Keratinocyte (primary cell): Measurements from ENCODE around the gene PRR20D. TPM values are rescaled to one million over a fixed set of nuclear protein-coding genes. Genes with fewer than 3 reads are reported as not detected.
"Not testable (repeated sequence)": the region's sequence is repeated elsewhere in the genome, so short reads cannot be mapped to it uniquely, and the experiment has no call there.

Source experiments
- DNase-seq: peaks from one replicate; pipeline ENCODE4 v3.0.0-alpha.2; 2011; ENCODE audit warnings: low read depth, missing footprints, low spot score
- FAIRE-seq: peaks from 2 replicates; lab custom pipeline; 2011; peaks lifted over from hg19 to GRCh38; lab: Jason Lieb, UNC
- H2AFZ ChIP-seq: 2 replicates; pipeline ENCODE4 v1.6.0; 2012; ENCODE audit warnings: low read length, control low read depth, inconsistent platforms; ENCODE audit not compliant: control insufficient read depth
- H3K27ac ChIP-seq: 2 replicates; pipeline ENCODE4 v1.5.1; 2011; ENCODE audit warnings: low read length; ENCODE audit not compliant: control insufficient read depth, insufficient read depth
- H3K27me3 ChIP-seq: 3 replicates; pipeline ENCODE4 v1.6.0; 2011; ENCODE audit warnings: low read length; ENCODE audit not compliant: control insufficient read depth, insufficient read depth; ENCODE audit errors: extremely low read depth
- H3K36me3 ChIP-seq, 2 experiments: 2 replicates in 1 of 2; 3 replicates in 1 of 2; pipeline ENCODE4 v1.5.1; 2011; ENCODE audit warnings: low read length in 2 of 2, mild to moderate bottlenecking in 1 of 2; ENCODE audit not compliant: control insufficient read depth in 2 of 2, insufficient read depth in 2 of 2; ENCODE audit errors: extremely low read depth in 1 of 2
- H3K4me1 ChIP-seq: 3 replicates; pipeline ENCODE4 v1.5.1; 2011; ENCODE audit warnings: low read length; ENCODE audit not compliant: control insufficient read depth, insufficient read depth; ENCODE audit errors: extremely low read depth
- H3K4me2 ChIP-seq: 3 replicates; pipeline ENCODE4 v1.6.0; 2011; ENCODE audit warnings: low read depth, low read length; ENCODE audit not compliant: control insufficient read depth, insufficient read depth; ENCODE audit errors: extremely low read depth
- H3K4me3 ChIP-seq, 3 experiments: fragments of 200-600 bp in 1 of 3; sonication (generic) in 1 of 3; 2 replicates in 2 of 3; 3 replicates in 1 of 3; pipeline ENCODE4 v1.5.1; 2011 to 2016; ENCODE audit warnings: low read length in 3 of 3, mild to moderate bottlenecking in 3 of 3, control low read depth in 2 of 3, inconsistent platforms in 1 of 3, low read depth in 1 of 3, mixed read lengths in 1 of 3, mixed run types in 1 of 3, moderate library complexity in 1 of 3; ENCODE audit not compliant: control insufficient read depth in 2 of 3, insufficient read depth in 2 of 3; ENCODE audit errors: extremely low read depth in 1 of 3
- H3K79me2 ChIP-seq: 2 replicates; pipeline ENCODE4 v1.6.0; 2012; ENCODE audit warnings: low read length; ENCODE audit not compliant: control insufficient read depth, insufficient read depth
- H3K9ac ChIP-seq: 3 replicates; pipeline ENCODE4 v1.6.0; 2011; ENCODE audit warnings: low read length; ENCODE audit not compliant: control insufficient read depth, insufficient read depth; ENCODE audit errors: extremely low read depth
- H3K9me1 ChIP-seq: 3 replicates; pipeline ENCODE4 v1.6.0; 2011; ENCODE audit warnings: low read length; ENCODE audit not compliant: control insufficient read depth, insufficient read depth; ENCODE audit errors: extremely low read depth
- H3K9me3 ChIP-seq: 2 replicates; pipeline ENCODE4 v1.5.1; 2012; ENCODE audit warnings: low read depth, low read length; ENCODE audit not compliant: control insufficient read depth
- H4K20me1 ChIP-seq: 3 replicates; pipeline ENCODE4 v1.6.0; 2011; ENCODE audit warnings: low read length; ENCODE audit not compliant: control insufficient read depth, insufficient read depth; ENCODE audit errors: extremely low read depth
- dilution Hi-C: fragments of 300-500 bp; cut with MboI; formaldehyde crosslinking; loops from one replicate; pipeline ENCODE4 v1.7.0; 2020; ENCODE audit warnings: low sequenced_read_pairs; ENCODE audit not compliant: extremely low pct_ligation_motif_present
- polyA plus RNA-seq, 5 experiments: library from polyadenylated mRNA; depleted of rRNA in 3 of 5; stranded (reverse) in 3 of 5; stranded (forward) in 1 of 5; unstranded in 1 of 5; fragments of >200 nt; gene quantifications; 1 replicate in 1 of 5; 2 replicates in 3 of 5; 3 replicates in 1 of 5; pipeline versions ENCODE4 v1.2.1 to v1.2.3, GENCODE V29; 2011 to 2012; ENCODE audit warnings: missing spikeins in 2 of 5, low read depth in 1 of 5, low replicate concordance in 1 of 5

The PRR20D gene
- polyA plus RNA-seq, 1 donor (not counting 4 experiments of a cell fraction or from before 2014, with no cell fraction given): not detected

DNA sequence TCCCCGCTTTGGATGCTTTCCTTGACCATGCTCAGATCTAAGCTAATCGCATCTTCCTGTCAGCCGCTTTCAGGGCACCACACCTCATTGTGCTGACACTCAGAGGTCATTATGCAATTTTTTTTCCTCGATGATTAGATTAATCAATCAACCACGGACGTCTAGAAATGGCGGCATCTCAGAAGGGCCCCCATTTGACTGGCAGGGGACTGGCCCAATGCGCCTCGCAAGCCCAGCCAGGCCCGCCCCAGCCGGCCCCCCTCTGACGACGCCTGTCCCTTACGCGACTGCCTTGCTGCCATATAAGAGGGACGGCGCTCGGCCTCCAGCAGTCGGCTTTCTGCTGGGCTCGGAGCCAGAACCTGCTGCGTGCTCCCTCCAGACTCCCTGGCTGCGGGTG, 13.2 kb upstream of the PRR20D start, which contains the start of gene PRR20B:
Gene PRR20B (plus strand): TSS at position 301 of the 400 bp plus-strand sequence. CDS start 387 bp downstream, outside the sequence.
- DNase-seq, H3K27me3 ChIP-seq, H3K9ac ChIP-seq, H3K4me2 ChIP-seq, H3K9me3 ChIP-seq, H3K4me1 ChIP-seq, dilution Hi-C loops, H3K4me3 ChIP-seq, H2AFZ ChIP-seq, H3K79me2 ChIP-seq, H3K27ac ChIP-seq, H3K9me1 ChIP-seq, H3K36me3 ChIP-seq, FAIRE-seq, H4K20me1 ChIP-seq: not testable (repeated sequence)

DNA sequence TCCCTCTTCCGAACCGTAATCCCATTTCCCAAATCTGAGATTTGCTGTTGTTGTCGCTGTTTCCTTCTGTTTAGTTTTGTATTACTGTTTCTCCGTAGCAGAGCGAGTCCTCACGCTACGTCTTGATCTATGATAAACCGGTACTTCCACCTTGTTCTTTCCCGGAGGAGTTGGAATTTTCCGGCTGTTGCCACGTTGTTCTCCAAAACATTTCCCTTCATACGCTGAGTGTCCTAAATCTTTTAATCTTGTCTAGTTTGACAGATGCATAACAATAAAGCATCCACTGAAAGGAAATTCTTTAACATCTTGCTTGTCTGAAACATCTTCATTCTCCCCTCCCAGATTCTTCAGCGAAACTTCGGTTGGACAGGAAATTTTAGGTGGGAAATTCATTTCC, 12.3 kb upstream of the PRR20D start:
- H3K9me1 ChIP-seq: not testable (repeated sequence)

GRCh38 chr13:57153761-57154160, 6.7 kb upstream of the PRR20D start, which contains the start of gene PRR20C:
Gene PRR20C (plus strand): TSS chr13:57154061. CDS start chr13:57154448, 387 bp downstream.
- H3K4me2 ChIP-seq, H3K36me3 ChIP-seq, dilution Hi-C loops, H3K79me2 ChIP-seq, DNase-seq, H3K4me3 ChIP-seq, H3K9ac ChIP-seq, H2AFZ ChIP-seq, H3K27me3 ChIP-seq, H3K9me3 ChIP-seq, H3K27ac ChIP-seq, H3K9me1 ChIP-seq, H4K20me1 ChIP-seq, H3K4me1 ChIP-seq, FAIRE-seq: not testable (repeated sequence)

More for the DNA sequence above, 12.3 kb upstream of the PRR20D start:
- H3K4me2 ChIP-seq, H3K27me3 ChIP-seq, H3K4me3 ChIP-seq, H3K9ac ChIP-seq, dilution Hi-C loops, DNase-seq, H4K20me1 ChIP-seq, H3K79me2 ChIP-seq, H3K9me3 ChIP-seq, H2AFZ ChIP-seq, H3K36me3 ChIP-seq, FAIRE-seq, H3K4me1 ChIP-seq, H3K27ac ChIP-seq: not testable (repeated sequence)

- DNase-seq, H3K9me3 ChIP-seq, H3K27me3 ChIP-seq, H3K79me2 ChIP-seq, H3K27ac ChIP-seq, H3K9me1 ChIP-seq, H3K4me3 ChIP-seq, H3K36me3 ChIP-seq, H3K4me1 ChIP-seq, H4K20me1 ChIP-seq, H3K4me2 ChIP-seq, FAIRE-seq, H2AFZ ChIP-seq, H3K9ac ChIP-seq, dilution Hi-C loops: not testable (repeated sequence)
Observed at GRCh38 chr13:57166897-57167296, 6.5 kb downstream of the PRR20D start, which contains the start of gene PRR20E. Gene PRR20E (plus strand): TSS chr13:57167197. CDS start chr13:57167584, 387 bp downstream.
